ENCODE measurements around the gene FRS2.

DNA sequence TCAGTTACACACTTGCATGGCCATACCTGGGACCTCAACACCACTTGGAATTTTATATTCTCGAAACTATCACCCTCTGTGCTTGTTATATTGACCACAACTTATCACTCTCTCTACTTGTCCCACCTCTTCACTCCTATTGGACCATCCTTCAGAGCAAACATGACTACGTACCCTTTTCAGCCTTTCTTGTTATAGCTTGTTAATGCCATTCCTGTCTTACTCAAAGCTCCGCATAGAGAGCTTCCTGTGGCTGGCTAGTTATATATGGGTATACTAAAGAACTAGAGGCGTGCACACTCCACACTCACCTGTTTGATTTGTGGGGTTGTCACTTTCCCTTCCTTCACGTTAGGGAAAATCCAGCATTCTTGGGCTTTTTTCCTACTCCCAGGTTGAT lies 26.3 kb upstream of the FRS2 start:
- TF ChIP-seq, protein P1, sequence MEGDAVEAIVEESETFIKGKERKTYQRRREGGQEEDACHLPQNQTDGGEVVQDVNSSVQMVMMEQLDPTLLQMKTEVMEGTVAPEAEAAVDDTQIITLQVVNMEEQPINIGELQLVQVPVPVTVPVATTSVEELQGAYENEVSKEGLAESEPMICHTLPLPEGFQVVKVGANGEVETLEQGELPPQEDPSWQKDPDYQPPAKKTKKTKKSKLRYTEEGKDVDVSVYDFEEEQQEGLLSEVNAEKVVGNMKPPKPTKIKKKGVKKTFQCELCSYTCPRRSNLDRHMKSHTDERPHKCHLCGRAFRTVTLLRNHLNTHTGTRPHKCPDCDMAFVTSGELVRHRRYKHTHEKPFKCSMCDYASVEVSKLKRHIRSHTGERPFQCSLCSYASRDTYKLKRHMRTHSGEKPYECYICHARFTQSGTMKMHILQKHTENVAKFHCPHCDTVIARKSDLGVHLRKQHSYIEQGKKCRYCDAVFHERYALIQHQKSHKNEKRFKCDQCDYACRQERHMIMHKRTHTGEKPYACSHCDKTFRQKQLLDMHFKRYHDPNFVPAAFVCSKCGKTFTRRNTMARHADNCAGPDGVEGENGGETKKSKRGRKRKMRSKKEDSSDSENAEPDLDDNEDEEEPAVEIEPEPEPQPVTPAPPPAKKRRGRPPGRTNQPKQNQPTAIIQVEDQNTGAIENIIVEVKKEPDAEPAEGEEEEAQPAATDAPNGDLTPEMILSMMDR (IDR thresholded peaks at IDR 0.05): no peak
- TF ChIP-seq POLR2A (IDR thresholded peaks at IDR 0.05) (no peak), POLR2AphosphoS5 (IDR thresholded peaks at IDR 0.05) (no peak)

All from suprapubic skin (tissue), 4 donors.